Mesendoderm (in vitro differentiated cells): ENCODE results near the gene IGFBP2.

ENCODE experiments used
- DNase-seq: peaks from one replicate; pipeline ENCODE4 v3.0.0; 2013
- H2AK5ac ChIP-seq: 2 replicates; pipeline ENCODE4 v1.6.1; 2013; ENCODE audit warnings: low read length, inconsistent platforms
- H2BK120ac ChIP-seq: 2 replicates; pipeline ENCODE4 v1.6.1; 2013; ENCODE audit warnings: low read depth, mild to moderate bottlenecking, low read length, moderate library complexity, mixed read lengths
- H2BK15ac ChIP-seq: replicated peaks from 2 replicates; pipeline ENCODE4 v1.6.1; 2013; ENCODE audit warnings: low read depth, mild to moderate bottlenecking, moderate library complexity
- H2BK5ac ChIP-seq: 2 replicates; pipeline ENCODE4 v1.6.1; 2013; ENCODE audit warnings: low read length, inconsistent platforms
- H3K18ac ChIP-seq: 2 replicates; pipeline ENCODE4 v1.6.1; 2013; ENCODE audit warnings: mild to moderate bottlenecking, low read length, mixed read lengths
- H3K23ac ChIP-seq: one replicate; pipeline ENCODE4 v1.6.1; 2013; ENCODE audit warnings: low read length
- H3K27ac ChIP-seq: 2 replicates; pipeline ENCODE4 v1.5.1; 2013; ENCODE audit warnings: low read depth, mild to moderate bottlenecking, inconsistent platforms, low read length, moderate library complexity
- H3K27me3 ChIP-seq: 2 replicates; pipeline ENCODE4 v1.6.1; 2013; ENCODE audit warnings: low read length, control low read depth, mild to moderate bottlenecking, inconsistent platforms; ENCODE audit not compliant: insufficient read depth, poor library complexity
- H3K36me3 ChIP-seq: 2 replicates; pipeline ENCODE4 v1.6.1; 2013; ENCODE audit warnings: low read length, inconsistent platforms; ENCODE audit not compliant: control insufficient read depth, insufficient read depth
- H3K4ac ChIP-seq: one replicate; pipeline ENCODE4 v1.6.1; 2013; ENCODE audit warnings: low read depth, mild to moderate bottlenecking, low read length, moderate library complexity
- H3K4me1 ChIP-seq: 2 replicates; pipeline ENCODE4 v1.6.1; 2013; ENCODE audit warnings: low read depth, low read length, inconsistent platforms; ENCODE audit not compliant: control insufficient read depth
- H3K4me2 ChIP-seq: 2 replicates; pipeline ENCODE4 v1.6.1; 2013; ENCODE audit warnings: low read length
- H3K4me3 ChIP-seq: 2 replicates; pipeline ENCODE4 v1.5.1; 2013; ENCODE audit warnings: mild to moderate bottlenecking, low read length
- H3K56ac ChIP-seq: one replicate; pipeline ENCODE4 v1.6.1; 2013; ENCODE audit warnings: low read length
- H3K79me1 ChIP-seq: 2 replicates; pipeline ENCODE4 v1.6.1; 2013; ENCODE audit warnings: low read length, inconsistent platforms
- H3K79me2 ChIP-seq: 2 replicates; pipeline ENCODE4 v1.6.1; 2013; ENCODE audit warnings: mild to moderate bottlenecking, low read length; ENCODE audit not compliant: control insufficient read depth, insufficient read depth
- H3K9ac ChIP-seq: 2 replicates; pipeline ENCODE4 v1.6.1; 2013; ENCODE audit warnings: low read length, inconsistent platforms
- H4K5ac ChIP-seq: one replicate; pipeline ENCODE4 v1.6.1; 2013; ENCODE audit warnings: low read length
- H4K8ac ChIP-seq: one replicate; pipeline ENCODE4 v1.6.1; 2013; ENCODE audit warnings: low read depth, mild to moderate bottlenecking, control low read depth, low read length, moderate library complexity
- WGBS: extraction: QIAGEN DNeasy Blood & Tissue Kit; methylation state at CpG from one replicate; pipeline ENCODE4 v1.1.7; 2013; ENCODE audit warnings: low lambda C conversion rate, missing lambda C conversion rate; ENCODE audit not compliant: insufficient coverage; ENCODE audit errors: extremely low coverage; 5-methylcytosine and 5-hydroxymethylcytosine counted together

The IGFBP2 gene

GRCh38 chr2:216674376-216674775 lies 41.2 kb downstream of the IGFBP2 start:
- no peak overlapping the region for H2BK120ac ChIP-seq
- H2BK15ac ChIP-seq, result no peak overlapping the region
- no peak overlapping the region for H4K5ac ChIP-seq
- H2AK5ac ChIP-seq, result no peak overlapping the region
- no peak overlapping the region for H3K4me3 ChIP-seq
- peak overlapping the region; percentile 34 for H3K56ac ChIP-seq
- H4K8ac ChIP-seq, result no peak overlapping the region
- no peak overlapping the region for H3K4ac ChIP-seq
- H2BK5ac ChIP-seq, result no peak overlapping the region
- no CpG with 5 or more reads among the region's 9 CpGs for WGBS
- H3K79me1 ChIP-seq, result no peaks in the 10 kb centered on the region
- no peaks in the 10 kb centered on the region for H3K4me1 ChIP-seq
- H3K27ac ChIP-seq, result no peak overlapping the region
- H3K79me2 ChIP-seq, result no peaks in the 10 kb centered on the region
- H3K27me3 ChIP-seq, result no peaks in the 10 kb centered on the region
- no peak for DNase-seq
- no peak overlapping the region for H3K9ac ChIP-seq
- no peak overlapping the region for H3K23ac ChIP-seq
- no peaks in the 10 kb centered on the region for H3K36me3 ChIP-seq
- H3K18ac ChIP-seq, result no peak overlapping the region
- no peak overlapping the region for H3K4me2 ChIP-seq

DNA sequence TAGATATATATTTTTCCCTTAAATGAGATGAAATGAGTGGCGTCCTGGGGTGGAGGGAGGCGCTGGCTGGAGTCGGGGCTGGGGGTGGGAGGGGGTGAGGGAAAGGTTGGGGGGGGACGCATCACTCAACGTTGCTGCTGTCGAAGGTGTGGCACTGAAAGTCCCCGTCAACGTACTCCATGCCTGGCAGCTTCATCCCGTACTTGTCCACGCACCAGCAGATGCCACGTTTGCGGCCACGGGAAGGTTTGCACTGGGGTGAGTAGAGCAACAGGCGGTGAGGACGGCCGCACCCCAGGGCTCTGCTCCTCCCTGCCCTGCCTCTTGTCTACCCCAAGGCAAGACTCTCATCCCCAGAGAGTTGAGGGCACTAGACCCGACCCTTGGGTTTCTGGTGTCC lies 43.4 kb downstream of the IGFBP2 start:
- Histone ChIP-seq H3K27ac (no peak overlapping the region), H3K23ac (no peak overlapping the region), H3K4me3 (no peak overlapping the region), H3K27me3 (no peaks in the 10 kb centered on the region), H3K79me2 (no peaks in the 10 kb centered on the region), H3K4ac (no peak overlapping the region), H2BK5ac (no peak overlapping the region), H3K56ac (no peak overlapping the region), H3K79me1 (no peaks in the 10 kb centered on the region), H3K4me1 (peaks cover 6% of the 10 kb centered on the region), H3K18ac (no peak overlapping the region), H2BK120ac (no peak overlapping the region), H3K36me3 (no peaks in the 10 kb centered on the region), H4K5ac (no peak overlapping the region), H2AK5ac (no peak overlapping the region), H2BK15ac (no peak overlapping the region), H3K4me2 (no peak overlapping the region), H3K9ac (no peak overlapping the region), H4K8ac (no peak overlapping the region)
- no CpG with 5 or more reads among the region's 17 CpGs for WGBS
- DNase-seq, result no peak

DNA sequence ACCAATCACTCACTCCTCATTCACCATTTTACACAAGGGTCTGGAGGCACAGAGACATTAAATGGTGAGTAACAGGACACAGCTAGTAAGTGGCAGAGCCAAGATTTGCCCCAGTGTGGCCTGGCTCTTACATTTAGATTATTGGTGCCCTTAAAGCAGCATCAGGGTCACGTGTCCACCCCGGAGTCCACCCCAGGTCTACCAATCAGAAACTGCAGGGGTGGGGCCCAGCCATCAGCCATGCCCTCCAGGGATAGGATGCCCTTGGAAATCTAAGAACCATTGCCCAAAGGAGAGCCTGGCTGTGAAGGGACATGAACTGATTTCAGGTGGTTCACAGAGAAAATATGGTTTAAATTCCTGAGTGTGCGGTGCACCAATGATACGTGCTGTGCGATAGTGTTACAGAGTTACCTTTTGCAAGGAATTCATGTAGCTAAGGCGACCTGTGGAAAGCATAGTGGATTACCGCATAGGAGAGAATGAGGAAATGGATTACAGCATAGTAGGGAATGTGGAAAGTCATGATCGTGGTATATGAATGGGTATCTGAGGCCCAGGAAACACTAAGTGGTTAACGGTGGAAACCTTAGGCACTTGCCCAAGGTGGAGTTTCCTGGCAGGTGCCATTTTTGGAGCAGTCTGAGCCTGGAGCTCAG lies 44.3 kb downstream of the IGFBP2 start:
- peaks cover 6% of the 10 kb centered on the region for H3K4me1 ChIP-seq
- no peaks in the 10 kb centered on the region for H3K79me1 ChIP-seq
- no peak overlapping the region for H2AK5ac ChIP-seq
- H3K56ac ChIP-seq, result no peak overlapping the region
- no peak overlapping the region for H2BK120ac ChIP-seq
- no peak overlapping the region for H2BK15ac ChIP-seq
- no peak overlapping the region for H3K9ac ChIP-seq
- no peak overlapping the region for H3K4ac ChIP-seq
- WGBS, result no CpG with 5 or more reads among the region's 9 CpGs
- no peak overlapping the region for H4K5ac ChIP-seq
- no peak overlapping the region for H3K18ac ChIP-seq
- H3K79me2 ChIP-seq, result no peaks in the 10 kb centered on the region
- no peak overlapping the region for H3K27ac ChIP-seq
- H3K36me3 ChIP-seq, result no peaks in the 10 kb centered on the region
- H4K8ac ChIP-seq, result no peak overlapping the region
- no peak overlapping the region for H2BK5ac ChIP-seq
- no peak overlapping the region for H3K4me3 ChIP-seq
- H3K23ac ChIP-seq, result no peak overlapping the region
- H3K4me2 ChIP-seq, result no peak overlapping the region
- no peaks in the 10 kb centered on the region for H3K27me3 ChIP-seq
- no peak for DNase-seq

DNA sequence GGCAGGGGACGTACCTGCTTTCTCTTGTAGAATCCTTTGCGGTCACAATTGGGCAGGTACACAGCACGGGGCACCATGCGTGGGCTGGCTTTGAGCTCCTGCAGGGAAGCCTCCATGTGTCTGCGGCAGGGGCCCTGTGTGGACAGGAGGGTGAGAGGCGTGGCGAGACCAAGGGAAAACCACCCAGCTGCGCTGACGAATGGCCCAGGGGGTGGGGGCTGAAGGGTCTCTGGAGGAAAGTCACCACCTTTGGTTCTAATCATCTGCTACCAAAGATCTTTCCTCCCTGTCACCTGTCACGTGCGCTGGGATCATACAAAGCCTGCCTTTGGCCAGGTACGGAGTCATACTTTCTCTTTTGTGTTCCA lies 44.9 kb downstream of the IGFBP2 start:
- H3K36me3 ChIP-seq, result no peaks in the 10 kb centered on the region
- no peak overlapping the region for H3K4me3 ChIP-seq
- H2BK15ac ChIP-seq, result no peak overlapping the region
- H3K4me2 ChIP-seq, result no peak overlapping the region
- no peak overlapping the region for H3K56ac ChIP-seq
- H2AK5ac ChIP-seq, result no peak overlapping the region
- no CpG with 5 or more reads among the region's 12 CpGs for WGBS
- H3K4me1 ChIP-seq, result peaks cover 6% of the 10 kb centered on the region
- H3K23ac ChIP-seq, result no peak overlapping the region
- no peaks in the 10 kb centered on the region for H3K27me3 ChIP-seq
- H3K9ac ChIP-seq, result no peak overlapping the region
- H4K8ac ChIP-seq, result no peak overlapping the region
- H3K79me1 ChIP-seq, result no peaks in the 10 kb centered on the region
- no peak overlapping the region for H3K18ac ChIP-seq
- H3K4ac ChIP-seq, result no peak overlapping the region
- H2BK5ac ChIP-seq, result no peak overlapping the region
- H3K27ac ChIP-seq, result no peak overlapping the region
- no peaks in the 10 kb centered on the region for H3K79me2 ChIP-seq
- no peak overlapping the region for H2BK120ac ChIP-seq
- no peak overlapping the region for H4K5ac ChIP-seq
- DNase-seq, result no peak

- H3K56ac ChIP-seq, result no peak overlapping the region
- no peaks in the 10 kb centered on the region for H3K27me3 ChIP-seq
- H4K5ac ChIP-seq, result no peak overlapping the region
- no peak overlapping the region for H2BK15ac ChIP-seq
- H3K23ac ChIP-seq, result no peak overlapping the region
- H2BK5ac ChIP-seq, result no peak overlapping the region
- no peak overlapping the region for H3K18ac ChIP-seq
- no peak for DNase-seq
- H3K4me3 ChIP-seq, result no peak overlapping the region
- no peak overlapping the region for H3K4me2 ChIP-seq
- no peak overlapping the region for H3K9ac ChIP-seq
- no peak overlapping the region for H2AK5ac ChIP-seq
- no peak overlapping the region for H3K27ac ChIP-seq
- no peaks in the 10 kb centered on the region for H3K79me1 ChIP-seq
- H3K79me2 ChIP-seq, result no peaks in the 10 kb centered on the region
- no CpG with 5 or more reads among the region's 21 CpGs for WGBS
- H4K8ac ChIP-seq, result no peak overlapping the region
- H2BK120ac ChIP-seq, result no peak overlapping the region
- peaks cover 6% of the 10 kb centered on the region for H3K4me1 ChIP-seq
- H3K36me3 ChIP-seq, result no peaks in the 10 kb centered on the region
- no peak overlapping the region for H3K4ac ChIP-seq
Observed at GRCh38 chr2:216678813-216679657, 45.8 kb downstream of the IGFBP2 start.
